ENCODE results near the gene CAVIN1.
"Not testable (repeated sequence)": the region's sequence is repeated elsewhere in the genome, so short reads cannot be mapped to it uniquely, and the experiment has no call there.

Gene CAVIN1, protein sequence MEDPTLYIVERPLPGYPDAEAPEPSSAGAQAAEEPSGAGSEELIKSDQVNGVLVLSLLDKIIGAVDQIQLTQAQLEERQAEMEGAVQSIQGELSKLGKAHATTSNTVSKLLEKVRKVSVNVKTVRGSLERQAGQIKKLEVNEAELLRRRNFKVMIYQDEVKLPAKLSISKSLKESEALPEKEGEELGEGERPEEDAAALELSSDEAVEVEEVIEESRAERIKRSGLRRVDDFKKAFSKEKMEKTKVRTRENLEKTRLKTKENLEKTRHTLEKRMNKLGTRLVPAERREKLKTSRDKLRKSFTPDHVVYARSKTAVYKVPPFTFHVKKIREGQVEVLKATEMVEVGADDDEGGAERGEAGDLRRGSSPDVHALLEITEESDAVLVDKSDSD

DNA sequence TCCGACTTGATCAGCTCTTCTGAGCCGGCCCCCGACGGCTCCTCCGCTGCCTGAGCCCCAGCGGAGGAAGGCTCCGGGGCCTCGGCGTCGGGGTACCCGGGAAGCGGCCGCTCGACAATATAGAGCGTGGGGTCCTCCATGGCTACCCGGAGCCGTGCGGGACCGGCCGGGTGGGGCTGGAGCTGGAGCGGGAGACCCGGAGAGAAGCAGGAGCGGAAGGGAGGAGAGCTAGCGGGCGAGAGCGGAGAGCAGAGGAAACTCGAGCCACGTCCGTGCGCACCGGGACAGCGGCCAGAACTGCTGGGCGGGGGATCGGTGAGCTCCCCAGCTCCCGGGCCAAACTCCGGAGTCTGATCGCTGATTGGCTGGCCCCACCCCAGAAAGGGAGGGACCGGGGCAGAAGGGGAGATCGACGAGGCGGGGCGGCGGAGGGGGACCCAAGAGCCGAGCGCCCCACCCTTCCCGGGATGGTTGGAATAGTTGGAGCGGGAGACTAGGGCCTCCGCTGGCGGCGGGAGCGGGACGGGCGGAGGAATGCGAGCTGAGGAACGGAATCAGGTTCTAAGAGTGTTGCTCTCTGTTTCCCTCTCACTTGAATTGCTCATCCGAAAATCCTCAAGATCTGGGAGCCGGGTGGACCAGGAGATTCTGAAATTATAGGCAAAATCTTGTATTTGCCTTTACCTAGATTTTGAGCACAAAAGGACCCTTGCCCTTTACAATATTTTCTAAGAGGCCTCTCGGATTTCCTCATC is at the start of gene CAVIN1:
Gene CAVIN1, minus strand, starts transcription at position 299 of the 755 bp plus-strand sequence. Its CDS starts 159 bp downstream, at position 140.
- peak; percentile 99 for DNase-seq (ENCODE audit: low read depth in 2 of 2)

DNA sequence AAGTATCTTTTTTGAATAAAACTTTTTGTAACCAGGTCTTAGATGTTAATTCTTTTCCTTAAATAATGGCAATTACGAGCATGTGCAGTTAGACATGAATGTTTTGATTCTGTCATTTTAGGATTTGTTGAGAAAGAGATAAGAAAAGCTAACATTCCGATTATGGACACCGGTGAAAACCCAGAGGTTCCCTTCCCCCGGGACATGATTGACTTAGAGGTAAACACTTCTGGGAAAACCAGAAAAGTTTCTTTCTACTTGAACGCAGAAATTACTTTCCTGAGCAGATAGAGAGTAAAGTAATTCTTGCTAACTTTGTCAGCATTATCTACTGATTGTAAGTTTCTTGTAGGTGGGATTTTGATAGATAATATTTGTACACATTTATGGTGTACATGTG is 44.8 kb upstream of the CAVIN1 start:
- no peak for DNase-seq (ENCODE audit: low read depth in 2 of 2)

- no peak for DNase-seq (ENCODE audit: low read depth in 2 of 2)
Measured at GRCh38 chr17:42463976-42464400, 40.9 kb upstream of the CAVIN1 start.

GRCh38 chr17:42460371-42460770 is 37.3 kb upstream of the CAVIN1 start:
- no peak for DNase-seq (ENCODE audit: low read depth in 2 of 2)

- DNase-seq (ENCODE audit: low read depth in 2 of 2) = no peak
Measured at GRCh38 chr17:42459801-42460281, 36.8 kb upstream of the CAVIN1 start.

DNA sequence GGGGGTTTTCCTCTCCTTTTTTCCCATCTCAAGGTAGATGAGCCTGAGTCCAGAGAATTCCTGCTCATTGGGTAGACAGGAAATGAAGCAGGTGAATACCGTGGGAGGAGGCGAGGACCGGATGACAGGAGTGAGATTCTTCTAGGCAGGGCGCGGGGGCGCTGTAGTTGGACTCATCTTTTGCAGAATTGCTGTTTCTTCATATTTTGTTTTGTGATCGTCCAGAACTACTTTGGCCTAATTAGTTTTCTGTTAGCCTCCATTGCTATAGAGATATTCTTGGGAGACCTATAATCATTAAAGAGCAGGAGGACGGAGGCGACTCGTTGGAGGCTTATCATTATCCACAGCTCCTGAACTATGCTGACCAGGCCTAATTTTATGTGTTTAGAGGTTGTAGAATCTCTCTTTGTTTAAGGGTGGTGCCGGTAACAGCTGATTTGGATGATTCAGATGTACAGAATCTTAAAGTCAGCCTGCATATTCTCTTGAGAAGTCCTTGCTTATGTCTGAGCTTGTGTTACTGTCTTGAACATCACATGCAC is 36.3 kb upstream of the CAVIN1 start:
- no peak for DNase-seq (ENCODE audit: low read depth in 2 of 2)

DNA sequence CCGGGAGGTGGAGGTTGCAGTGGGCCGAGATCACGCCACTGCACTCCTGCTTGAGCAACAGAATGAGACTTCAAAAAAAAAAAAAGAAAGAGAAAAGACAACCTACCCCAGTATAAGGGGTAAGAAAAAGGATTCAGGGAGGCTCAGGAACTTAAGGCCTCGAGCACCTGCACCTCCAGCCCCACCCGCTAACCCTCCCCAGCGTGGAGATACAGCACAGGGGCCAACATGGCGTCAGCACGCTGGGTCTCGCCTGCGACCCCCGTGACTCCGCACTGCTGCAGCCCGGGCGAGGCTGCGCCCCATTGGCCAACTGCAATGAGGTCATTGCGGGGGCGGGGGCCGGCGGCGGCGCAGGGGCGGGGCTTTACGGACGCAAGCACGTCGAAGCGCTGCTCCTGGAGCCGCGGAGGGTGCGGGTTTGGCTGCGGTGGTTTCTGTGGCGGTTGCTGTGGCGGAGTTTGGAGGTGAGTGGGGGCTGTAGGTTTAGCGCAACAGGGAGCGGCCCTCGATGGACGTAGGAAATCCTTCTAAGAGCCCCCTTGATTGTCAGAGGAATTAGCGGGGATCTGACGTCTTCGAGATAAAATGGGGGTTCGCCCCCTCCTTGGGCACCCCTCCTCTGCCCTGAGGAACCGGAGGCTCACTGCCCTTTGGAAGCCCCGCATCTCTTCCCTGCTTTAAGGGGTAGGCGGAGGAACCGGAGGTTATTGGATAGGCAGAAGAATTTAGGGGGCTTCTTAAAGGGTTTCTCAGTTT is 35.6 kb upstream of the CAVIN1 start, which contains the start of gene ATP6V0A1:
Gene ATP6V0A1, plus strand, starts transcription at position 382 of the 759 bp plus-strand sequence. CDS start 2,017 bp downstream, outside the sequence.
- no peak for DNase-seq (ENCODE audit: low read depth in 2 of 2)

- DNase-seq (ENCODE audit: low read depth in 2 of 2) = no peak
Measured at GRCh38 chr17:42457107-42457792, 34.2 kb upstream of the CAVIN1 start.

DNA sequence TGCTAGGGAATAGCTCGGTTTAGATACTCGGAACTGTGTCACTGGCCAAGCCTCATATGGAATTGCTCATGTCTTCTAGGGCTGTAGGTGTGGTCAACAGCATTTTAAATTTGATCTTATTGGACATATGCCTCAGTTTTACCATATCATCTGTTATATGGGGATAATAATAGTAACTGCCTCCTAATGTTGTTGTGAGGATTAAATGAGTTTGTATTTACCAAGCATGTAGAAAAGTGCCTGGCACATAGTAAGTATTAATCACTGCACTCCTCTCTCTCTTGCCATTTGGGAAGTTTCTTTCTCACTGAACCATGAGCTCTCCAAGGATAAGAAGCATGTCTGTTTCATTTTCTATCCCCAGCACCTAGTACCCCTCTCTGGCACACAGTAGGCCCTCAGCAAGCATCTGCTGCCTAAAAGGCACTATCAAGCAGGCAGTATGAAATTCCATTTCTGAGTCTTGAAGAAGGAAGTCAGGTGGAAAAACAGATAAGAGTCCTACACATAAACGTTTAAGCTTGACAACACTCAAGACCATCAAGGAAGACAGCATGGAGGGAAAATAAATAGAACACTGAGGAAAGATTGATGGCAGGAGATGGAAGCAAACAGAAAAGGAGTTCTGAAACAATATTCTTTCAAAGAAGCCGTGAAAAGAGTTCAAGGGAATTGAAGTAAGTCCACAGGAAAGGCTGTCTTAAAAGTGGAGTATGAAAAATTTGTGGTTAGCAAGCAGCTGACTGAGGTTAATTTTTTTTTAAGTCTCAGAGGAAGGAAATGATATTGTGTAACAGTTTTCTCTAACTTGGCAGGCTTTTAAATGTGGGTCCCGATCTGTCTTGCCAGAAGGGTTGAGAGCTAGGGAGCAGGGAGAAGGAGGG is 33.4 kb upstream of the CAVIN1 start:
- DNase-seq (ENCODE audit: low read depth in 2 of 2) = peak; percentile 65 to 71

- not testable (repeated sequence) for DNase-seq (ENCODE audit: low read depth in 2 of 2)
Measured at GRCh38 chr17:42454987-42455386, 31.9 kb upstream of the CAVIN1 start.

- DNase-seq (ENCODE audit: low read depth in 2 of 2) = no peak
Measured at GRCh38 chr17:42453439-42453838, 30.4 kb upstream of the CAVIN1 start.

GRCh38 chr17:42451270-42451669 is 28.2 kb upstream of the CAVIN1 start:
- not testable (repeated sequence) for DNase-seq (ENCODE audit: low read depth in 2 of 2)

DNA sequence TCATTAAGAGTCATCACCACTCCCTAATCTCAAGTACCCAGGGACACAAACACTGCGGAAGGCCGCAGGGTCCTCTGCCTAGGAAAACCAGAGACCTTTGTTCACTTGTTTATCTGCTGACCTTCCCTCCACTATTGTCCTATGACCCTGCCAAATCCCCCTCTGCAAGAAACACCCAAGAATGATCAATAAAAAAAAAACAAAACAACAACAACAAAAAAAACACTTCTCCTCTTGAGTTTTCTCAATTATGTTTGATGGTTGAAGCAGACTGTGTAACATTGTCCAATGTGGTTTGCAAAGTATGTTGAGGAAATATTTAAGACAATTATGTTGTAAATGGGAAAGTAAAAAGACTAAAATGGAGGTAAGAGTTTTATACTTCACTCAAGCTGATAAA is 26.8 kb upstream of the CAVIN1 start:
- DNase-seq (ENCODE audit: low read depth in 2 of 2) = not testable (repeated sequence)

DNA sequence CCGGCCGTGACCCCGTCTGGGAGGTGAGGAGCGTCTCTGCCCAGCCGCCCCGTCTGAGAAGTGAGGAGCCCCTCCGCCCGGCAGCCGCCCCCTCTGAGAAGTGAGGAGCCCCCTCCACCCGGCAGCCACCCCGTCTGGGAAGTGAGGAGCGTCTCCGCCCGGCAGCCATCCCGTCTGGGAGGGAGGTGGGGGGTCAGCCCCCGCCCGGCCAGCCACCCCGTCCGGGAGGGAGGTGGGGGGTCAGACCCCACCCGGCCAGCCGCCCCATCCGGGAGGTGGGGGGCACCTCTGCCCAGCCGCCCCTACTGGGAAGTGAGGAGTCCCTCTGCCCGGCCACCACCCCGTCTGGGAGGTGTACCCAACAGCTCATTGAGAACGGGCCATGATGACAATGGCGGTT is 26.1 kb upstream of the CAVIN1 start:
- not testable (repeated sequence) for DNase-seq (ENCODE audit: low read depth in 2 of 2)

GRCh38 chr17:42442196-42442565 is 19.1 kb upstream of the CAVIN1 start:
- DNase-seq (ENCODE audit: low read depth in 2 of 2) = no peak

DNA sequence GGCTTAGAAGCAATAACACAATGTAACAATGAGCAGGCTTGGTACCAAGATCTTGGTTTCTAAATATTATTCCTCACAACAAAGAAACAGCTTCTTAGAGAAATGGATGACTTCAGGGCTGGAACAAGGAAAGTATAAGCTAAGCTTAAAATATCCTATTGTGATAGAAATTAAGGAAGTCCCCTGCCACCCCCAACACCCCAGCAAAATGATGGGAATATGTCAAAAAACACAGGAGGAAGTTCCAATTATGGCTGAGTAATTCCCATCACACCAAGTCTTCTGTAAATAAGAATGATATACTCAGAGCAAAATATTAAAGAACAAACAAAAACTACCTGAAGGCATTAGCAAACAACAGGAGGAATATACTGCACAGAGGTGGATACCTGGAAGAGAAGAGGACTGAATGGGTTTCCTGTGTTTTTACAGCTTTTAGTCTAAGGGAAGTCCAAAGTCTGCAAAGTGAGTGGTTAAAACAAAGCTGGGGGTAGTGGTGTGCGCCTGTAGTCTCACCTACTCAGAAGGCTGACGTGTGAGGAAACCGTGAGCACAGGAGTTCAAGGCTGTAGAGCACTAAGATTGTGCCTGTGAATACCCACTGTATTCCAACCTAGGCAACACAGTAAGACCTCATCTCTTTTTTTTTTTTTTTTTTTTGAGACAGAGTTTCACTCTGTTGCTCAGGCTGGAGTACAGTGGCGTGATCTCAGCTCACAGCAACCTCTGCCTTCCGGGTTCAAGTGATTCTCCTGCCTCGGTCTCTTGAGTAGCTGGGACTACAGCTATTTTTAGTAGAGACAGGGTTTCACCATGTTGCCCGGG is 18.5 kb upstream of the CAVIN1 start:
- DNase-seq (ENCODE audit: low read depth in 2 of 2) = no peak

DNA sequence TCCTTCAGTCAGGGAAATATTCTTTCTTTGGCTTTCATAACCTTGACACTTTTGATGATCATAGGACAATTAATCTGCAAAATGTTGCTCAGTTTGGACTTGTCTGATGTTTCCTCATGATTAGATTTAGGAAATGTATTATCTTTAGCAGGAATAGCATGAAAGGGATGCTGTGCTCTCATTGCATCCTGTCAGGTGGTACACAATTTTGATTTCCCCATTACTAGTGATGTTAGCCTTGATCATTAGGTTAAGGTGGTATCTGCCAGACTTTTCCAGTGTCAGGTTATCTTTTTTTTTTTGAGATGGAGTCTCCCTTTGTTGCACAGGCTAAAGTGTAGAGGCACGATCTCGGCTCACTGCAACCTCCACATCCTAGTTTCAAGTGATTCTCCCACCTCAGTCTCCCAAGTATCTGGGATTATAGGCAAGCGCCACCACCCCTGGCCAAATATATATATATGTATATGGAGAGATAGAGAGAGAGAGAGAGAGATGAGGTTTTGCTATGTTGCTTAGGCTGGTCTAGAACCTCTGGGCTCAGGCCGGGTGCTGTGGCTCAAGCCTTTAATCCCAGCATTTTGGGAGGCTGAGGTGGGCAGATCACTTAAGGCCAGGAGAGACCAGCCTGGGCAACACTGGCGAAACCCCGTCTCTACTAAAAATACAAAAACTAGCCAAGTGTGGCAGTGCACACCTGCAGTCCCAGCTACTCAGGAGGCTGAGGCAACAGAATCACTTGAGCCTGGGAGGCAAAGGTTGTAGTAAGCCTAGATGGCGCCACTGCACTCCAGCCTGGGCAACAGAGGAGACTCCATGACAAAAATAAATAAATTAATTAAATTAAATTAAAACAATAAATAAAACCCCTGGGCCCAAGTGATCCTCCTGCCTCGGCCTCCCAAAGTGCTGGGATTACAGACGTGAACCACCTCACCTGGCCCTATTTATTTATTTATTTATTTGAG is 15.8 kb upstream of the CAVIN1 start:
- DNase-seq (ENCODE audit: low read depth in 2 of 2) = no peak

DNA sequence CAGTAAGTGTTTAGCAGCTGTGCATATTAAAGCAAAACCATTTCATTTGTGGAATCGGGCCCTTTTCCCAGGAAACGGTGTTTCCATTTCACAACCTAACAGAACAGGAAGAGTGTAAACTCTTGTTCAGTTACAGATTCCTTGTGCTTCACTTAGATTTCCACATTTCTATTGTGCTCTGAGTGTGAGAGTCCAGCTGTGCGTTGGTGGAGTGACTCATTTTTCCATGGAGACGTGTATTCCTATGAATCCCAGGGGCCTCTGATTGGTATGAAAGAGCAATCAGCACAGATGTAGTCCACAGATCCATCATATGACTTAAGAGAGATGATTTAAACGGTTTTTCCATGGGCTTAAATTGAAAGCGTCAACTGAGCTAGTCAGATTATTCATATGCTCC is 13.3 kb upstream of the CAVIN1 start:
- peak; percentile 97 to 98 for DNase-seq (ENCODE audit: low read depth in 2 of 2)
